SK-N-SH (cell line): ENCODE data around the gene PCNX3. TPM values are rescaled to one million over a fixed set of nuclear protein-coding genes. Genes with fewer than 3 reads are reported as not detected.

Source experiments
- CTCF ChIA-PET: fragments of 300-600, 350-600 bp; formaldehyde crosslinking; extraction: SDS; loops from one replicate; lab custom pipeline; 2021; lab: Yijun Ruan, JAX
- POLR2A ChIA-PET: fragments of 350-600 bp; sonication (Branson Sonifier 250); formaldehyde crosslinking; extraction: SDS; loops from one replicate; lab custom pipeline; 2020; ENCODE audit warnings: antibody characterized with exemption, inconsistent platforms; lab: Yijun Ruan, JAX
- DNase-seq: peaks from one replicate; pipeline ENCODE4 v3.0.0; 2012
- H2AFZ ChIP-seq: fragments of 200-600 bp; sonication (generic); 2 replicates; pipeline ENCODE4 v1.8.1; 2016; ENCODE audit warnings: antibody characterized with exemption, mild to moderate bottlenecking, low read depth
- H3F3A ChIP-seq: fragments of 200-600 bp; sonication (generic); replicated peaks from 2 replicates; pipeline ENCODE3; 2016; ENCODE audit warnings: antibody characterized with exemption, mild to moderate bottlenecking; ENCODE audit not compliant: insufficient read depth
- H3K27ac ChIP-seq, 2 experiments: fragments of 200-500 bp in 1 of 2; fragments of 200-600 bp in 1 of 2; sonication (Bioruptor generic) in 1 of 2; sonication (generic), shearing (Covaris generic) in 1 of 2; 2 replicates each; pipeline versions ENCODE4 v1.5.1 to v1.6.1; 2014 to 2016; ENCODE audit warnings: low read depth in 2 of 2, inconsistent platforms in 1 of 2, low read length in 1 of 2, mild to moderate bottlenecking in 1 of 2, mixed read lengths in 1 of 2
- H3K27me3 ChIP-seq: fragments of 200-600 bp; sonication (generic), shearing (Covaris generic); 2 replicates; pipeline ENCODE4 v1.6.1; 2016; ENCODE audit warnings: mixed run types; ENCODE audit not compliant: insufficient read depth
- H3K36me3 ChIP-seq, 2 experiments: fragments of 200-500 bp in 1 of 2; fragments of 200-600 bp in 1 of 2; sonication (Bioruptor generic) in 1 of 2; sonication (generic) in 1 of 2; replicated peaks in 1 of 2; 2 replicates each; pipeline versions ENCODE3 to v1.5.1; 2014 to 2016; ENCODE audit warnings: low read length in 1 of 2, mild to moderate bottlenecking in 1 of 2; ENCODE audit not compliant: insufficient read depth in 2 of 2, control insufficient read depth in 1 of 2
- H3K4me1 ChIP-seq, 2 experiments: fragments of 200-500 bp in 1 of 2; fragments of 200-600 bp in 1 of 2; sonication (Bioruptor generic) in 1 of 2; sonication (generic), shearing (Covaris generic) in 1 of 2; 2 replicates each; pipeline versions ENCODE4 v1.5.1 to v1.6.1; 2014 to 2016; ENCODE audit warnings: low read depth in 1 of 2, low read length in 1 of 2, mixed run types in 1 of 2; ENCODE audit not compliant: insufficient read depth in 2 of 2, control insufficient read depth in 1 of 2
- H3K4me2 ChIP-seq: fragments of 200-600 bp; sonication (generic), shearing (Covaris generic); 2 replicates; pipeline ENCODE4 v1.6.1; 2017; ENCODE audit warnings: mixed run types
- H3K4me3 ChIP-seq, 2 experiments: fragments of 200-500 bp in 1 of 2; fragments of 200-600 bp in 1 of 2; sonication (Bioruptor generic) in 1 of 2; sonication (generic), shearing (Covaris generic) in 1 of 2; 2 replicates each; pipeline versions ENCODE4 v1.5.1 to v1.8.1; 2014 to 2016; ENCODE audit warnings: low read depth in 2 of 2, inconsistent platforms in 1 of 2, low read length in 1 of 2, mild to moderate bottlenecking in 1 of 2, mixed read lengths in 1 of 2, moderate library complexity in 1 of 2
- H3K79me2 ChIP-seq: fragments of 200-600 bp; sonication (generic); 2 replicates; pipeline ENCODE4 v1.8.1; 2017; ENCODE audit warnings: mild to moderate bottlenecking; ENCODE audit not compliant: insufficient read depth
- H3K9ac ChIP-seq: fragments of 200-600 bp; sonication (generic); 2 replicates; pipeline ENCODE4 v1.6.1; 2017; ENCODE audit warnings: mixed run types
- H3K9me2 ChIP-seq: fragments of 200-600 bp; sonication (generic); 2 replicates; pipeline ENCODE4 v1.6.1; 2017; ENCODE audit warnings: mixed run types
- H3K9me3 ChIP-seq: fragments of 200-600 bp; sonication (generic); 2 replicates; pipeline ENCODE4 v1.6.1; 2017; ENCODE audit warnings: mixed run types, mild to moderate bottlenecking, moderate library complexity
- H4K20me1 ChIP-seq: fragments of 200-600 bp; sonication (generic); 2 replicates; pipeline ENCODE4 v1.6.1; 2017; ENCODE audit warnings: mild to moderate bottlenecking, mixed run types; ENCODE audit not compliant: insufficient read depth
- CHD2 ChIP-seq: fragments of 150-350 bp; IDR thresholded peaks from 2 replicates; pipeline ENCODE4 v1.6.1; 2018; ENCODE audit warnings: low read length; ENCODE audit not compliant: partially characterized antibody
- CTCF ChIP-seq: fragments of 200-600 bp; sonication (generic); IDR thresholded peaks from 2 replicates; pipeline ENCODE4 v1.6.1; 2017; ENCODE audit warnings: antibody characterized with exemption, mild to moderate bottlenecking, moderate library complexity
- EP300 ChIP-seq, 2 experiments: IDR thresholded peaks; 2 replicates each; pipeline versions ENCODE4 v1.4.0 to v1.6.1; 2012; ENCODE audit warnings: borderline replicate concordance in 1 of 2, low read depth in 1 of 2, low read length in 1 of 2
- GATA2 ChIP-seq: sonication (generic); formaldehyde crosslinking; IDR thresholded peaks from 2 replicates; pipeline ENCODE4 v1.5.0; 2020; ENCODE audit warnings: mild to moderate bottlenecking, missing genetic modification reagents
- IRF3 ChIP-seq: fragments of 150-350 bp; IDR thresholded peaks from 2 replicates; pipeline ENCODE4 v1.6.1; 2016; ENCODE audit warnings: mild to moderate bottlenecking, low read depth, low read length
- JUND ChIP-seq: IDR thresholded peaks from 2 replicates; pipeline ENCODE4 v1.4.0; 2012
- MEF2A ChIP-seq: IDR thresholded peaks from 2 replicates; pipeline ENCODE4 v1.4.0; 2012; ENCODE audit warnings: low read depth, borderline replicate concordance
- MXI1 ChIP-seq: IDR thresholded peaks from 2 replicates; pipeline ENCODE4 v1.6.1; 2012; ENCODE audit warnings: mild to moderate bottlenecking, low read depth, low read length, improper control_type of control experiment
- NFIC ChIP-seq: IDR thresholded peaks from 2 replicates; pipeline ENCODE4 v1.4.0; 2012; ENCODE audit warnings: borderline replicate concordance
- RAD21 ChIP-seq: IDR thresholded peaks from 2 replicates; pipeline ENCODE4 v1.6.1; 2012; ENCODE audit warnings: mild to moderate bottlenecking, low read length
- RCOR1 ChIP-seq: fragments of 150-350 bp; IDR thresholded peaks from 2 replicates; pipeline ENCODE4 v1.6.1; 2017; ENCODE audit warnings: antibody characterized with exemption, low read length
- REST ChIP-seq: IDR thresholded peaks from 2 replicates; pipeline ENCODE4 v1.6.1; 2012; ENCODE audit warnings: mild to moderate bottlenecking, low read depth, low read length, moderate library complexity
- RFX5 ChIP-seq: IDR thresholded peaks from 2 replicates; pipeline ENCODE4 v1.6.1; 2012; ENCODE audit warnings: mild to moderate bottlenecking, improper control_type of control experiment, low read length
- SIN3A ChIP-seq: IDR thresholded peaks from 2 replicates; pipeline ENCODE4 v1.6.1; 2012; ENCODE audit warnings: low read depth, mild to moderate bottlenecking, low read length, moderate library complexity, borderline replicate concordance
- SMC3 ChIP-seq: IDR thresholded peaks from 2 replicates; pipeline ENCODE4 v1.6.1; 2012; ENCODE audit warnings: low read depth, low read length, improper control_type of control experiment
- TAF1 ChIP-seq: IDR thresholded peaks from 2 replicates; pipeline ENCODE4 v1.6.1; 2012; ENCODE audit warnings: low read depth, mild to moderate bottlenecking, low read length, moderate library complexity, borderline replicate concordance
- TCF12 ChIP-seq: IDR thresholded peaks from 2 replicates; pipeline ENCODE4 v1.4.0; 2012
- TEAD4 ChIP-seq: IDR thresholded peaks from 2 replicates; pipeline ENCODE4 v1.4.0; 2012; ENCODE audit warnings: mild to moderate bottlenecking, borderline replicate concordance; ENCODE audit not compliant: insufficient read depth
- USF1 ChIP-seq: IDR thresholded peaks from 2 replicates; pipeline ENCODE4 v1.4.0; 2012; ENCODE audit warnings: low read depth, borderline replicate concordance
- ZBTB33 ChIP-seq: IDR thresholded peaks from 2 replicates; pipeline ENCODE4 v1.4.0; 2012; ENCODE audit warnings: low read depth, borderline replicate concordance
- WGBS: methylation state at CpG from one replicate; pipeline ENCODE4 v1.1.6; 2017; ENCODE audit warnings: low lambda C conversion rate; 5-methylcytosine and 5-hydroxymethylcytosine counted together
- polyA plus RNA-seq, 3 experiments: library from polyadenylated mRNA; depleted of rRNA; stranded (reverse); fragments of >200 nt; gene quantifications; 2 replicates each; pipeline ENCODE4 v1.2.3, GENCODE V29; 2012

PCNX3 gene
- polyA plus RNA-seq, 1 of the 3 experiments (the other 2 are of a cell fraction) = 33.7 TPM

GRCh38 chr11:65649656-65650546, 34.3 kb downstream of the PCNX3 start (continued):
- TF ChIP-seq USF1 (no peak), TAF1 (no peak), RFX5 (no peak), NFIC (no peak), REST (no peak), MXI1 (no peak), TCF12 (no peak), RAD21 (no peak)

GRCh38 chr11:65650547-65651338, 35.2 kb downstream of the PCNX3 start:
- ChIA-PET POLR2A (interaction anchor here (4.1 kb wide), 1 partner anchor 11 kb away, joined by 25 read pairs; the partner anchor contains the start of gene SIPA1), CTCF (interaction anchor here (1.5 to 4.3 kb wide), 3 partner anchors 12 to 25 kb away, joined by 6 to 17 read pairs (median 10); partner anchors contain the start of gene SIPA1)
- Histone ChIP-seq H2AFZ (no peak overlapping the region), H3K36me3 (peaks cover 19 to 29% of the 10 kb centered on the region in 2 experiments), H3K4me2 (no peak overlapping the region), H3F3A (peaks cover 45% of the 10 kb centered on the region), H4K20me1 (no peaks in the 10 kb centered on the region), H3K27ac (no peak overlapping the region; a peak in 1 of 4 replicates), H3K4me1 (peaks cover 11 to 26% of the 10 kb centered on the region in 2 experiments), H3K79me2 (no peaks in the 10 kb centered on the region), H3K27me3 (no peaks in the 10 kb centered on the region), H3K4me3 (no peak overlapping the region), H3K9ac (no peak overlapping the region), H3K9me2 (no peaks in the 10 kb centered on the region), H3K9me3 (no peaks in the 10 kb centered on the region)
- DNase-seq = no peak
- WGBS = 77% methylated on average over 7 of the region's 20 CpGs
- TF ChIP-seq SMC3 = no peak
- no peak for TF ChIP-seq SIN3A
- TF ChIP-seq ZBTB33 = no peak
- no peak for TF ChIP-seq MEF2A
- no peak for TF ChIP-seq IRF3
- no peak for TF ChIP-seq TEAD4
- TF ChIP-seq GATA2 (CRISPR knock-in tag) = no peak
- TF ChIP-seq JUND = no peak
- no peak for TF ChIP-seq EP300 (IDR thresholded peaks at IDR 0.05; ENCODE audit: borderline replicate concordance in 1 of 2, low read depth in 1 of 2, low read length in 1 of 2)
- no peak for TF ChIP-seq RCOR1
- no peak for TF ChIP-seq CTCF
- TF ChIP-seq CHD2 = no peak
